Right lobe of liver (tissue), 6 donors: ENCODE results near the gene LONP1. TPM values are rescaled to one million over a fixed set of nuclear protein-coding genes. Genes with fewer than 3 reads are reported as not detected.

Source experiments
- ATAC-seq, 4 donors: fragments of 200-7000 bp; cut with Tn5 transposase; one replicate each; pipeline ENCODE4 v1.9.1; 2020; ENCODE audit warnings: mild to moderate bottlenecking in 4 of 4, moderate library complexity in 4 of 4
- DNase-seq, 3 donors: peaks; one replicate each; pipeline ENCODE4 v3.0.0-alpha.2; 2020
- H3K27ac ChIP-seq, 3 donors: fragments of 200-600 bp; one replicate each; pipeline ENCODE4 v1.8.0; 2022
- H3K27me3 ChIP-seq, 2 donors: fragments of 200-600 bp; one replicate each; pipeline ENCODE4 v1.8.0; 2022
- H3K36me3 ChIP-seq, 4 donors: fragments of 200-600 bp; sonication (generic) in 1 of 4; one replicate each; pipeline versions ENCODE4 v1.5.1 to v1.8.0; 2017 to 2022; ENCODE audit warnings: control low read depth in 1 of 4
- H3K4me1 ChIP-seq, 4 donors: fragments of 200-600 bp; sonication (generic) in 1 of 4; one replicate each; pipeline versions ENCODE4 v1.5.1 to v1.8.0; 2017 to 2022; ENCODE audit warnings: control low read depth in 1 of 4
- H3K4me3 ChIP-seq, 3 donors: fragments of 200-600 bp; one replicate each; pipeline ENCODE4 v1.8.0; 2022
- H3K9me3 ChIP-seq, 4 donors: fragments of 200-600 bp; sonication (generic) in 1 of 4; one replicate each; pipeline versions ENCODE4 v1.5.1 to v1.8.0; 2017 to 2022; ENCODE audit warnings: control low read depth in 1 of 4
- POLR2A ChIP-seq: fragments of 450-650 bp; IDR thresholded peaks from one replicate; pipeline ENCODE4 v1.6.1; 2017; ENCODE audit warnings: antibody characterized with exemption, mild to moderate bottlenecking
- WGBS: methylation state at CpG from one replicate; pipeline ENCODE4 v1.1.6; 2018; ENCODE audit warnings: low coverage, low lambda C conversion rate; ENCODE audit not compliant: insufficient coverage; ENCODE audit errors: missing lambda C conversion rate; 5-methylcytosine and 5-hydroxymethylcytosine counted together
- intact Hi-C, 2 donors: fragments of 100-400 bp; cut with DNase I; formaldehyde crosslinking; loops; one replicate each; pipeline versions ENCODE4 v1.11.2 to v1.14.1; 2022
- total RNA-seq, 6 experiments: library from RNA; depleted of rRNA in 2 of 6; stranded (reverse); fragments of >200 nt in 2 of 6; fragmentation: NEBNext Ultra II Directional in 3 of 6; extraction: Animal tissue kit (Norgen Biotek cat#: 25700) in 3 of 6; gene quantifications; one replicate each; pipeline versions ENCODE4 v1.1.0 to v1.2.4, GENCODE V29; 2016 to 2023
- TF ChIP-seq, protein P1 (sequence below), 4 donors: fragments of 200-600 bp in 3 of 4; fragments of 450-650 bp in 1 of 4; IDR thresholded peaks; one replicate each; pipeline versions ENCODE4 v1.5.1 to v1.8.0; 2016 to 2022; ENCODE audit warnings: antibody characterized with exemption in 4 of 4, mild to moderate bottlenecking in 2 of 4
- donor health status: DM: no; HTN: yes; CAD: no.
- donor health status: DM: no; HTN: no; CAD: no.
- donor health status: DM: no; HTN: no; CAD: no.
- donor health status: DM: no; HTN: yes; CAD: no.
- donor health status: DM: no; HTN: yes; CAD: no.

LONP1 gene
- total RNA-seq, 6 experiments from 2014 or later, result 54.5 to 123 (median 66.8) TPM

- Histone ChIP-seq H3K4me1 (peaks cover 2 to 16% (median 9%) of the 10 kb centered on the region in 4 donors), H3K27ac (peak overlapping the region; percentile 82 to 90 (median 89)), H3K4me3 (peak overlapping the region; percentile 83 to 100 (median 85)), H3K9me3 (no peaks in the 10 kb centered on the region), H3K27me3 (no peaks in the 10 kb centered on the region), H3K36me3 (no peaks in the 10 kb centered on the region)
- under 1% methylated on average over 21 of the region's 58 CpGs for WGBS
- TF ChIP-seq, protein P1, sequence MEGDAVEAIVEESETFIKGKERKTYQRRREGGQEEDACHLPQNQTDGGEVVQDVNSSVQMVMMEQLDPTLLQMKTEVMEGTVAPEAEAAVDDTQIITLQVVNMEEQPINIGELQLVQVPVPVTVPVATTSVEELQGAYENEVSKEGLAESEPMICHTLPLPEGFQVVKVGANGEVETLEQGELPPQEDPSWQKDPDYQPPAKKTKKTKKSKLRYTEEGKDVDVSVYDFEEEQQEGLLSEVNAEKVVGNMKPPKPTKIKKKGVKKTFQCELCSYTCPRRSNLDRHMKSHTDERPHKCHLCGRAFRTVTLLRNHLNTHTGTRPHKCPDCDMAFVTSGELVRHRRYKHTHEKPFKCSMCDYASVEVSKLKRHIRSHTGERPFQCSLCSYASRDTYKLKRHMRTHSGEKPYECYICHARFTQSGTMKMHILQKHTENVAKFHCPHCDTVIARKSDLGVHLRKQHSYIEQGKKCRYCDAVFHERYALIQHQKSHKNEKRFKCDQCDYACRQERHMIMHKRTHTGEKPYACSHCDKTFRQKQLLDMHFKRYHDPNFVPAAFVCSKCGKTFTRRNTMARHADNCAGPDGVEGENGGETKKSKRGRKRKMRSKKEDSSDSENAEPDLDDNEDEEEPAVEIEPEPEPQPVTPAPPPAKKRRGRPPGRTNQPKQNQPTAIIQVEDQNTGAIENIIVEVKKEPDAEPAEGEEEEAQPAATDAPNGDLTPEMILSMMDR (IDR thresholded peaks at IDR 0.05), result no peak
- TF ChIP-seq POLR2A, result no peak
- intact Hi-C loops, result no loop called here
- DNase-seq, result peak in 1 of 3 donors; percentile 57
- ATAC-seq, result peak in 1 of 4 donors; percentile 0
Observed at GRCh38 chr19:5719274-5719960, 529 bp downstream of the LONP1 start.

DNA sequence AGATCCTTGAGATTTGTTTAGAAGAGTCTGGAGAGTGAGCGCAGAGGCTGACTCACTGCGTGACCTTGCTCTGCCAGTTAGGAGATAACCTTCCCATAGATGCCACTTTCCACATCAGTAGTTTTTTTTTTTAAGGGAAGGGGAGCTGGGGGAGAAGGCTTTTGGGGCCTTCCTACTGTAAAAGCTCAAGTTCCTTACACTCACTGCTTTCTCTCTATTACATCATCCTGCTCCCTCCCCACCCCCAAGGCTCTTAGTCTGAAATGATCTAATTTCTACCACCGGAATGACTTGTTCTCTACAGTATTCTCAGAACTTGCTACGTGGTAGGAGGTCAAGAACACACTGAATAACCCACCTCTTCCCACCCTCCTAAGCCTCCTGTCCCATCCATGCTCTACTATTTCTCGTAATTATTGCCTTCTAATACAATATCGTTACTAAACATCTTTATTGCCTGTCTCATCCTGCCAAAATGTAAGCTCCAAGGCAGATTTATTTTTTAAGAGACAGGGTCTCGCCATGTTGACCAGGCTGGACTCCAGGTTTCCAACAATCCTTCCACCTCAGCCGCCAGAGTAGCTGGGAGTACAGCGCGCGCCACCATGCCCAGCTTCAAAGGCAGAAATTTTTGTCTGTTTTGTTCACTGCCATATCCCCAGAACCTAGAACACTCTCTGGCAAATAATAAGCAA is 1.2 kb downstream of the LONP1 start:
- Histone ChIP-seq H3K4me1 (peaks cover 2 to 22% (median 11%) of the 10 kb centered on the region in 4 donors), H3K36me3 (peaks cover 0 to 3% (median under 1%) of the 10 kb centered on the region in 4 donors), H3K27me3 (no peaks in the 10 kb centered on the region), H3K27ac (peak overlapping the region; percentile 82 to 90 (median 89)), H3K9me3 (no peaks in the 10 kb centered on the region), H3K4me3 (peak overlapping the region; percentile 83 to 100 (median 85))
- TF ChIP-seq POLR2A, result peak; percentile 31
- TF ChIP-seq, protein P1 (IDR thresholded peaks at IDR 0.05), result no peak
- intact Hi-C loops, result no loop called here
- WGBS, result 18% methylated on average over 10 of the region's 11 CpGs
- DNase-seq (no peak), ATAC-seq (no peak)

DNA sequence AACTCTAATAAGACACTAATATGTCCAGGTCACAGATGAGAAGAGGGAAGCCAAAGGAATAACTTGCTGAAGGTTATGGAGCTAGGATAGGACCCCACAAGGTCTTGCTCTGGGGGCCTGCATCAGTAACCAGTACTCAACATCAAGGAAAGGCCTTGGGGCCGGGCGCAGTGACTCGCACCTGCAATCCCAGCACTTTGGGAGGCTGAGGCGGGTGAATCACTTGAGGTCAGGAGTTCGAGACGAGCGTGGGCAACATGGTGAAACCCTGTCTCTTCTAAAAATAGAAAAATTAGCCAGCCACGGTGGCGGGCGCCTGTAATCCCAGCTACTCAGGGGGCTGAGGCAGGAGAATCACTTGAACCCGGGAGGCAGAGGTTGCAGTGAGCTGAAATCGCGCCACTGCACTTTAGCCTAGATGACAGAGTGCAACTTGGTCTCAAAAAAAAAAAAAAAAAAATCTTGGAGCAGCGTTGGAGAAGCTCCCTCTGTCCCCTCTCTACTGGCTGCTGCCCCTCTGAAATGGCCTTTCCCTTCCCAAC is 1.8 kb downstream of the LONP1 start:
- peaks cover 2 to 22% (median 11%) of the 10 kb centered on the region in 4 donors for H3K4me1 ChIP-seq
- TF ChIP-seq, protein P1 (IDR thresholded peaks at IDR 0.05), result no peak
- DNase-seq (no peak), ATAC-seq (no peak)
- H3K27me3 ChIP-seq, result no peaks in the 10 kb centered on the region
- peak overlapping the region in 1 of 3 donors; percentile 83 for H3K4me3 ChIP-seq
- 37% methylated on average over 12 of the region's 14 CpGs for WGBS
- H3K36me3 ChIP-seq, result peaks cover 0 to 9% (median 3%) of the 10 kb centered on the region in 4 donors
- intact Hi-C loops, result no loop called here
- H3K9me3 ChIP-seq, result no peaks in the 10 kb centered on the region
- H3K27ac ChIP-seq, result no peak overlapping the region

GRCh38 chr19:5717215-5717935 is 2.6 kb downstream of the LONP1 start:
- peaks cover 2 to 22% (median 11%) of the 10 kb centered on the region in 4 donors for H3K4me1 ChIP-seq
- no peak overlapping the region for H3K27ac ChIP-seq
- ATAC-seq (no peak), DNase-seq (no peak)
- TF ChIP-seq, protein P1 (IDR thresholded peaks at IDR 0.05), result no peak
- no peak for TF ChIP-seq POLR2A
- no peaks in the 10 kb centered on the region for H3K27me3 ChIP-seq
- WGBS, result no CpG with 5 or more reads among the region's 8 CpGs
- no peak overlapping the region for H3K4me3 ChIP-seq
- peaks cover 0 to 16% (median 9%) of the 10 kb centered on the region in 4 donors for H3K36me3 ChIP-seq
- H3K9me3 ChIP-seq, result no peaks in the 10 kb centered on the region
- intact Hi-C loops, result no loop called here
